Mucosa of gallbladder (tissue), 1 donor: ENCODE data around the gene NFATC1. TPM values are rescaled to one million over a fixed set of nuclear protein-coding genes. Genes with fewer than 3 reads are reported as not detected.
"Not testable (repeated sequence)": the region's sequence is repeated elsewhere in the genome, so short reads cannot be mapped to it uniquely, and the experiment has no call there.

ENCODE experiments used
- DNase-seq: peaks from one replicate; pipeline ENCODE4 v3.0.0-alpha.2; 2020; ENCODE audit warnings: low spot score
- total RNA-seq: library from RNA; stranded (reverse); gene quantifications from one replicate; pipeline ENCODE4 v1.2.1, GENCODE V29; 2021
- donor health status: DM: no; HTN: no; CAD: no.

Gene NFATC1
- total RNA-seq, 1 donor from 2014 or later: 7.4 TPM

- no peak for DNase-seq
Observed at GRCh38 chr18:79472946-79473345, 77.2 kb downstream of the NFATC1 start.

GRCh38 chr18:79476031-79476917, 80.5 kb downstream of the NFATC1 start:
- DNase-seq: no peak

GRCh38 chr18:79476918-79477571, 81.3 kb downstream of the NFATC1 start:
- no peak for DNase-seq

- no peak for DNase-seq
Observed at GRCh38 chr18:79477711-79478483, 82.2 kb downstream of the NFATC1 start.

GRCh38 chr18:79478484-79479115, 82.9 kb downstream of the NFATC1 start:
- DNase-seq: no peak

- DNase-seq: no peak
Observed at GRCh38 chr18:79479116-79479760, 83.5 kb downstream of the NFATC1 start.

GRCh38 chr18:79479761-79480161, 84.0 kb downstream of the NFATC1 start:
- DNase-seq: no peak

- no peak for DNase-seq
Observed at GRCh38 chr18:79480171-79481045, 84.7 kb downstream of the NFATC1 start.

- no peak for DNase-seq
Observed at GRCh38 chr18:79481046-79481790, 85.5 kb downstream of the NFATC1 start.

- DNase-seq: not testable (repeated sequence)
Observed at GRCh38 chr18:79483393-79483792, 87.7 kb downstream of the NFATC1 start.

GRCh38 chr18:79483971-79484491, 88.3 kb downstream of the NFATC1 start:
- no peak for DNase-seq

GRCh38 chr18:79484661-79485621, 89.2 kb downstream of the NFATC1 start:
- DNase-seq: no peak

GRCh38 chr18:79485788-79486355, 90.1 kb downstream of the NFATC1 start:
- DNase-seq: no peak

- no peak for DNase-seq
Observed at GRCh38 chr18:79486356-79487182, 90.8 kb downstream of the NFATC1 start.

GRCh38 chr18:79487183-79487800, 91.6 kb downstream of the NFATC1 start:
- DNase-seq: no peak

- DNase-seq: no peak
Observed at GRCh38 chr18:79487801-79488201, 92.1 kb downstream of the NFATC1 start.
